B cell (primary cell): ENCODE data around the gene SLC16A1. TPM values are rescaled to one million over a fixed set of nuclear protein-coding genes. Genes with fewer than 3 reads are reported as not detected.
A peak's percentile ranks its signal among the peaks of the same experiment; 100 is the strongest.
"Not testable (repeated sequence)": the region's sequence is repeated elsewhere in the genome, so short reads cannot be mapped to it uniquely, and the experiment has no call there.

Source experiments
- ATAC-seq: fragments of 200-7000 bp; cut with Tn5 transposase; one replicate; pipeline ENCODE4 v1.10.0; 2021; ENCODE audit warnings: low read depth, mild to moderate bottlenecking, moderate number of reproducible peaks, moderate library complexity
- CTCF ChIA-PET: fragments of 350-600 bp; sonication (Branson Sonifier 250); formaldehyde crosslinking; loops from one replicate; lab custom pipeline; 2021; ENCODE audit warnings: antibody characterized with exemption, inconsistent platforms; lab: Charles Lee
- POLR2A ChIA-PET: fragments of 350-600 bp; sonication (Branson Sonifier 250); formaldehyde crosslinking; loops from one replicate; lab custom pipeline; 2021; ENCODE audit warnings: antibody characterized with exemption; lab: Charles Lee
- DNase-seq: peaks from one replicate; pipeline ENCODE4 v3.0.0; 2013
- H2AFZ ChIP-seq: 2 replicates; pipeline ENCODE4 v1.6.1; 2012; ENCODE audit warnings: mild to moderate bottlenecking, low read depth, low read length; ENCODE audit not compliant: insufficient read depth, poor library complexity, severe bottlenecking
- H3K27ac ChIP-seq, 2 donors: 1 replicate in 1 of 2; 2 replicates in 1 of 2; pipeline ENCODE4 v1.5.1; 2012 to 2013; ENCODE audit warnings: low read length in 2 of 2, mild to moderate bottlenecking in 2 of 2, moderate library complexity in 1 of 2
- H3K27me3 ChIP-seq, 4 experiments: fragments of 200-600 bp in 1 of 4; sonication (generic) in 1 of 4; replicated peaks in 1 of 4; 1 replicate in 2 of 4; 2 replicates in 2 of 4; pipeline versions ENCODE4 v1.6.1 to v1.7.0; 2013 to 2016; ENCODE audit warnings: low read length in 3 of 4, mild to moderate bottlenecking in 2 of 4, mixed read lengths in 1 of 4, moderate library complexity in 1 of 4; ENCODE audit not compliant: insufficient read depth in 4 of 4, control insufficient read depth in 3 of 4; ENCODE audit errors: control extremely low read depth in 1 of 4
- H3K36me3 ChIP-seq, 2 experiments: replicated peaks in 1 of 2; 1 replicate in 1 of 2; 2 replicates in 1 of 2; pipeline versions ENCODE4 v1.6.1 to v1.7.1; 2013; ENCODE audit warnings: low read length in 1 of 2; ENCODE audit not compliant: insufficient read depth in 2 of 2, control insufficient read depth in 1 of 2; ENCODE audit errors: control extremely low read depth in 1 of 2, extremely low read depth in 1 of 2
- H3K4me1 ChIP-seq, 2 donors: fragments of 200-600 bp in 1 of 2; sonication (generic) in 1 of 2; 1 replicate in 1 of 2; 2 replicates in 1 of 2; pipeline versions ENCODE4 v1.5.1 to v1.6.1; 2013 to 2017; ENCODE audit warnings: low read length in 2 of 2; ENCODE audit not compliant: control insufficient read depth in 2 of 2, insufficient read depth in 2 of 2
- H3K4me2 ChIP-seq: replicated peaks from 2 replicates; pipeline ENCODE3; 2012; ENCODE audit warnings: mild to moderate bottlenecking, low read depth, low read length; ENCODE audit not compliant: poor library complexity, severe bottlenecking
- H3K4me3 ChIP-seq, 5 experiments: fragments of 200-600 bp in 1 of 5; sonication (generic) in 1 of 5; 1 replicate in 3 of 5; 2 replicates in 2 of 5; pipeline versions ENCODE4 v1.5.1 to v1.7.0; 2011 to 2016; ENCODE audit warnings: low read length in 4 of 5, mild to moderate bottlenecking in 4 of 5, low read depth in 2 of 5, control low read depth in 1 of 5, moderate library complexity in 1 of 5; ENCODE audit not compliant: insufficient read depth in 1 of 5; ENCODE audit errors: control extremely low read depth in 1 of 5, extremely low read depth in 1 of 5
- H3K79me2 ChIP-seq: fragments of 200-600 bp; sonication (generic); one replicate; pipeline ENCODE4 v1.6.0; 2016; ENCODE audit warnings: low read length; ENCODE audit not compliant: control insufficient read depth, insufficient read depth
- H3K9ac ChIP-seq: fragments of 200-600 bp; sonication (generic); 2 replicates; pipeline ENCODE4 v1.6.1; 2017; ENCODE audit warnings: mild to moderate bottlenecking, low read length, moderate library complexity
- H3K9me3 ChIP-seq, 3 donors: one replicate each; pipeline versions ENCODE4 v1.6.1 to v1.7.1; 2013; ENCODE audit warnings: low read length in 2 of 3; ENCODE audit not compliant: control insufficient read depth in 2 of 3, insufficient read depth in 1 of 3; ENCODE audit errors: control extremely low read depth in 1 of 3
- H4K20me1 ChIP-seq: 2 replicates; pipeline ENCODE4 v1.6.0; 2012; ENCODE audit warnings: mild to moderate bottlenecking, low read length; ENCODE audit not compliant: insufficient read depth, control insufficient read depth, poor library complexity, severe bottlenecking
- H3K27ac Mint-ChIP-seq: one replicate; pipeline ENCODE4 v1.8.0; 2021; ENCODE audit warnings: mixed read lengths
- H3K27me3 Mint-ChIP-seq: one replicate; pipeline ENCODE4 v1.8.0; 2021; ENCODE audit warnings: mixed read lengths
- H3K4me1 Mint-ChIP-seq: one replicate; pipeline ENCODE4 v1.8.0; 2021; ENCODE audit warnings: mixed read lengths
- H3K4me3 Mint-ChIP-seq: one replicate; pipeline ENCODE4 v1.8.0; 2021; ENCODE audit warnings: mixed read lengths
- H3K9me3 Mint-ChIP-seq: one replicate; pipeline ENCODE4 v1.8.0; 2022; ENCODE audit warnings: mixed read lengths; ENCODE audit not compliant: insufficient read depth
- EZH2 ChIP-seq: IDR thresholded peaks from 2 replicates; pipeline ENCODE4 v1.6.1; 2012; ENCODE audit warnings: borderline replicate concordance, low read depth, mild to moderate bottlenecking, moderate library complexity, low read length; ENCODE audit not compliant: insufficient read depth, poor library complexity, severe bottlenecking
- WGBS: methylation state at CpG from one replicate; pipeline ENCODE4 v1.1.5; 2013; ENCODE audit warnings: missing lambda C conversion rate; ENCODE audit not compliant: insufficient coverage; 5-methylcytosine and 5-hydroxymethylcytosine counted together
- intact Hi-C: fragments of 100-400 bp; cut with micrococcal nuclease; formaldehyde crosslinking; loops from one replicate; pipeline ENCODE4 v1.10.0; 2022
- polyA plus RNA-seq: library from polyadenylated mRNA; depleted of rRNA; stranded (reverse); fragments of >200 nt; gene quantifications from 2 replicates; pipeline ENCODE4 v1.2.3, GENCODE V29; 2012
- total RNA-seq, 2 donors: library from RNA; stranded (reverse); fragments of 120-200 nt in 1 of 2; gene quantifications; 1 replicate in 1 of 2; 2 replicates in 1 of 2; pipeline versions ENCODE4 v1.2.3 to v1.2.4, GENCODE V29; 2013 to 2022
- TF ChIP-seq, protein P1 (sequence below): fragments of 200-600 bp; IDR thresholded peaks from one replicate; pipeline ENCODE4 v1.8.0; 2022; ENCODE audit warnings: antibody characterized with exemption, mild to moderate bottlenecking

The SLC16A1 gene
- total and polyA plus RNA-seq, 2 donors (not counting 1 experiment from before 2014, with no cell fraction given): 2.1 to 13.0 TPM

DNA sequence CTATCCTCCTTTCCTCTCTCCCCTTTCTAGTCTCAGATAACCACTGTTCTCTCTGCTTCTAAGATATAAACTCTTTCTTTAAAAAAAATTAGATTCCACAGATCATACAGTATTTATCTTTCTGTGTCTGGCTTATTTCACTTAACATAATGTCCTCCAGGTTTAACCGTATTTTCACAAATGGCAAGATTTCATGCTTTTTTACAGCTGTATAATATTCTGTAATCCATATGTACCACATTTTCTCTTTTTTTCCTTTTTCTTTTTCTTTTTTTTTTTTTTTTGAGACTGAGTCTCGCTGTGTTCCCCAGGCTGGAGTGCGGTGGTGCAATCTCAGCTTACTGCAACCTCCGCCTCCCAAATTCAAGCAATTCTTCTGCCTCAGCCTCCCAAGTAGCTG, 5.1 kb upstream of the SLC16A1 start:
- CTCF ChIA-PET: no interaction called here
- Mint-ChIP-seq H3K27ac (no peak overlapping the region), H3K4me3 (no peak overlapping the region), H3K4me1 (peaks cover 48% of the 10 kb centered on the region), H3K9me3 (no peaks in the 10 kb centered on the region), H3K27me3 (no peaks in the 10 kb centered on the region)
- H3K27ac ChIP-seq: no peak overlapping the region
- WGBS: no CpG with 5 or more reads among the region's 4 CpGs
- no peak overlapping the region for H3K4me3 ChIP-seq
- intact Hi-C loops: no loop called here
- H3K9me3 ChIP-seq: no peaks in the 10 kb centered on the region
- H3K27me3 ChIP-seq: no peaks in the 10 kb centered on the region
- no peak for TF ChIP-seq EZH2
- TF ChIP-seq, protein P1, sequence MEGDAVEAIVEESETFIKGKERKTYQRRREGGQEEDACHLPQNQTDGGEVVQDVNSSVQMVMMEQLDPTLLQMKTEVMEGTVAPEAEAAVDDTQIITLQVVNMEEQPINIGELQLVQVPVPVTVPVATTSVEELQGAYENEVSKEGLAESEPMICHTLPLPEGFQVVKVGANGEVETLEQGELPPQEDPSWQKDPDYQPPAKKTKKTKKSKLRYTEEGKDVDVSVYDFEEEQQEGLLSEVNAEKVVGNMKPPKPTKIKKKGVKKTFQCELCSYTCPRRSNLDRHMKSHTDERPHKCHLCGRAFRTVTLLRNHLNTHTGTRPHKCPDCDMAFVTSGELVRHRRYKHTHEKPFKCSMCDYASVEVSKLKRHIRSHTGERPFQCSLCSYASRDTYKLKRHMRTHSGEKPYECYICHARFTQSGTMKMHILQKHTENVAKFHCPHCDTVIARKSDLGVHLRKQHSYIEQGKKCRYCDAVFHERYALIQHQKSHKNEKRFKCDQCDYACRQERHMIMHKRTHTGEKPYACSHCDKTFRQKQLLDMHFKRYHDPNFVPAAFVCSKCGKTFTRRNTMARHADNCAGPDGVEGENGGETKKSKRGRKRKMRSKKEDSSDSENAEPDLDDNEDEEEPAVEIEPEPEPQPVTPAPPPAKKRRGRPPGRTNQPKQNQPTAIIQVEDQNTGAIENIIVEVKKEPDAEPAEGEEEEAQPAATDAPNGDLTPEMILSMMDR: no peak
- peaks cover 16 to 22% of the 10 kb centered on the region in 2 donors for H3K4me1 ChIP-seq
- peaks cover 18% of the 10 kb centered on the region for H3K79me2 ChIP-seq
- H3K4me2 ChIP-seq: no peak overlapping the region
- H3K36me3 ChIP-seq: peaks cover 8 to 21% of the 10 kb centered on the region in 2 experiments
- H3K9ac ChIP-seq: no peak overlapping the region
- ATAC-seq (no peak), DNase-seq (no peak)
- no peak overlapping the region for H2AFZ ChIP-seq
- POLR2A ChIA-PET: no interaction called here
- H4K20me1 ChIP-seq: no peaks in the 10 kb centered on the region

DNA sequence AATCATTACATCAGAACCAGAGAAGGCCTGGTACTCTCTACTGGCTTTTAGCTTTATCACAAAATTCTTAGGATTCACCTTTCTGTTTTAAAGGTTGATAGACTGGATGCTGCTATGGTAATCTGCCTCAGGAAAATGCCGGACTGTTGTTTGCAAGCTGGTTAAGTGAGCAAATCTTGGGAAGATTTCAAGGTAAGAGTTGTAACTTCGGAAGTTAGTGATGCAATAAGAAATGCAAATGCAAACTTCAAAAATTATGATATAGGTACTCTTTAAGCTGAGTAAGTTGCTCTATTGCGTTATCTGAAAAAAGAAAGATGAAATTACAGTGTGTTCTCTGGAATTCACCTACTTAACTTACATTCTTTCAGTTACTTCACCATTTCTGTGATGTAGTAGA, 4.4 kb upstream of the SLC16A1 start:
- ChIA-PET POLR2A (no interaction called here), CTCF (interaction anchor here (1.3 kb wide), 1 partner anchor 569 kb away, joined by 3 read pairs; no protein-coding TSS in a partner anchor)
- DNase-seq (no peak), ATAC-seq (no peak)
- Histone ChIP-seq H3K36me3 (peaks cover 8 to 21% of the 10 kb centered on the region in 2 experiments), H3K79me2 (peaks cover 18% of the 10 kb centered on the region), H3K4me1 (peaks cover 16 to 22% of the 10 kb centered on the region in 2 donors), H3K4me2 (no peak overlapping the region), H4K20me1 (no peaks in the 10 kb centered on the region), H3K27me3 (no peaks in the 10 kb centered on the region), H2AFZ (no peak overlapping the region), H3K9me3 (no peaks in the 10 kb centered on the region), H3K9ac (no peak overlapping the region), H3K27ac (no peak overlapping the region), H3K4me3 (no peak overlapping the region)
- Mint-ChIP-seq H3K27ac (no peak overlapping the region), H3K4me1 (peaks cover 48% of the 10 kb centered on the region), H3K4me3 (no peak overlapping the region), H3K9me3 (no peaks in the 10 kb centered on the region), H3K27me3 (no peaks in the 10 kb centered on the region)
- intact Hi-C loops: no loop called here
- TF ChIP-seq EZH2: no peak
- TF ChIP-seq, protein P1: no peak
- WGBS: no CpG with 5 or more reads among the region's 3 CpGs

DNA sequence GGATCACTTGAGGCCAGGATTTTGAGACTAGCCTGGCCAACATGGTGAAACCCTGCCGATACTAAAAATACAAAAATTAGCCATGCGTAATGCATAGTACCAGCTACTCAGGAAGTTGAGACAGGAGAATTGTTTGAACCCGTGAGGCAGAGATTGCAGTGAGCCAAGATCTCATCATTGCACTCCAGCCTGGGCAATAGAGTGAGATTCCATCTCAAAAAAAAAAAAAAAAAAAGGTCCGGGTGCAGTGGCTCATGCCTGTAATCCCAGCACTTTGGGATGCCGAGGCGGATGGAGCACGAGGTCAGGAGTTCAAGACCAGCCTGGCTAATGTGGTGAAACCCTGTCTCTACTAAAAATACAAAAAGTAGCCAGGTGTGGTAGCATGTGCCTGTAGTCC, 2.2 kb upstream of the SLC16A1 start:
- Mint-ChIP-seq H3K4me1 (peaks cover 59% of the 10 kb centered on the region), H3K27ac (peak overlapping the region; percentile 53), H3K4me3 (peak overlapping the region; percentile 99)
- H3K9me3 Mint-ChIP-seq, ATAC-seq, H3K27me3 Mint-ChIP-seq, H3K27me3 ChIP-seq, H4K20me1 ChIP-seq, DNase-seq, H3K9me3 ChIP-seq: not testable (repeated sequence)
- H3K4me2 ChIP-seq: peak overlapping the region; percentile 91
- H3K36me3 ChIP-seq: peaks cover 4 to 14% of the 10 kb centered on the region in 2 experiments
- CTCF ChIA-PET: interaction anchor here (1.4 kb wide), 1 partner anchor 114 kb away, joined by 9 read pairs; the partner anchor contains the start of gene LRIG2
- H3K27ac ChIP-seq: peak overlapping the region in 1 of 2 donors; percentile 88
- intact Hi-C loops: loop anchor here (5.0 to 10.0 kb wide), 6 partner anchors 341 to 1757 kb away; partner anchors contain the start of genes CAPZA1, NRAS, PHTF1 and RAP1A
- 80% methylated on average over 1 of the region's 7 CpGs for WGBS
- H3K4me1 ChIP-seq: peaks cover 26 to 30% of the 10 kb centered on the region in 2 donors
- H3K79me2 ChIP-seq: peaks cover 23% of the 10 kb centered on the region
- H3K4me3 ChIP-seq: peak overlapping the region in 4 of 5 experiments; percentile 78 to 97 (median 88)
- peak overlapping the region; percentile 75 for H3K9ac ChIP-seq
- POLR2A ChIA-PET: interaction anchor here (0.7 kb wide), 2 partner anchors 228 to 1820 kb away, joined by 4 to 6 read pairs; no protein-coding TSS in a partner anchor
- H2AFZ ChIP-seq: peak overlapping the region; percentile 13
